ENCODE results near the gene ZFYVE9.
"Not testable (repeated sequence)": the region's sequence is repeated elsewhere in the genome, so short reads cannot be mapped to it uniquely, and the experiment has no call there.

ZFYVE9 gene

DNA sequence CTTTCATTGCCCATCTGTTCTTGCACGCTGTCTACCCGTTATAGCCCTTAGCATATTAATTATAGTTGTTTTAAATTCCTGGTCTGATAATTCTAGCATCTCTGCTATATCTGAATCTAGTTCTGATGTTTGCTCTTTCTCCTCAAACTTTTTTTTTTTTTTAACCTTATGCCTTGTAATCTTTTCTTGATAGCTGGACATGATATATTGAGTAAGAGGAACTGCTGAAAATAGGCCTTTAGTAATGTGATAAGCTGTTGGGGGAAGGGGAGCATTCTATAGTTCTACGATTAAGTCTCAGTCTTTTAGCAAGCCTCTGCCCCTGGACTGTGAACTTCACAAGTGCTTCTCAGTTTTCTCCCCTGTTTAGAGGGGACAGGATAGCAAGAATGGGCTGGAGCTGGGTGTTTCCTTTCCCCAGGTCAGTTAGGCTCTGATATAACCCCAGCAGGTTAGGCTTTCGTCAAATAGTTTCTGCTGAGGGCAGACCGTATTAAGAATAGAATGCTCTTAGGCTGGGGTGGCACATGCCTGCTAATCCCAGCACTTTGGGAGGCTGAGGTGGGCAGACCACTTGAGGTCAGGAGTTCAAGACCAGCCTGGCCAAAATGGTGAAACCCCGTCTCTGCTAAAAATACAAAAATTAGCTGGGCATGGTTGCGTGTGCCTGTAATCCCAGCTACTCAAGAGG lies 62.2 kb downstream of the ZFYVE9 start:
- no peaks in the 10 kb centered on the region for H3K9me3 ChIP-seq (replicated peaks; ENCODE audit: insufficient read depth, low read length)
- no peak overlapping the region for H2AFZ ChIP-seq (ENCODE audit: low read length)
- no peaks in the 10 kb centered on the region for H3K36me3 ChIP-seq (replicated peaks; ENCODE audit: insufficient read depth, low read length)
- no peak overlapping the region for H3K27ac ChIP-seq (ENCODE audit: low read length)
- TF ChIP-seq EZH2phosphoT487 (IDR thresholded peaks at IDR 0.05; ENCODE audit: low read length) = no peak
- no peak for TF ChIP-seq EZH2 (optimal IDR thresholded peaks at IDR 0.05; ENCODE audit: low read depth, low read length)
- TF ChIP-seq, protein P1, sequence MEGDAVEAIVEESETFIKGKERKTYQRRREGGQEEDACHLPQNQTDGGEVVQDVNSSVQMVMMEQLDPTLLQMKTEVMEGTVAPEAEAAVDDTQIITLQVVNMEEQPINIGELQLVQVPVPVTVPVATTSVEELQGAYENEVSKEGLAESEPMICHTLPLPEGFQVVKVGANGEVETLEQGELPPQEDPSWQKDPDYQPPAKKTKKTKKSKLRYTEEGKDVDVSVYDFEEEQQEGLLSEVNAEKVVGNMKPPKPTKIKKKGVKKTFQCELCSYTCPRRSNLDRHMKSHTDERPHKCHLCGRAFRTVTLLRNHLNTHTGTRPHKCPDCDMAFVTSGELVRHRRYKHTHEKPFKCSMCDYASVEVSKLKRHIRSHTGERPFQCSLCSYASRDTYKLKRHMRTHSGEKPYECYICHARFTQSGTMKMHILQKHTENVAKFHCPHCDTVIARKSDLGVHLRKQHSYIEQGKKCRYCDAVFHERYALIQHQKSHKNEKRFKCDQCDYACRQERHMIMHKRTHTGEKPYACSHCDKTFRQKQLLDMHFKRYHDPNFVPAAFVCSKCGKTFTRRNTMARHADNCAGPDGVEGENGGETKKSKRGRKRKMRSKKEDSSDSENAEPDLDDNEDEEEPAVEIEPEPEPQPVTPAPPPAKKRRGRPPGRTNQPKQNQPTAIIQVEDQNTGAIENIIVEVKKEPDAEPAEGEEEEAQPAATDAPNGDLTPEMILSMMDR (IDR thresholded peaks at IDR 0.05; ENCODE audit: low read length) = no peak
- H3K9me2 ChIP-seq (replicated peaks; ENCODE audit: insufficient read depth, low read length) = no peaks in the 10 kb centered on the region
- H3K4me1 ChIP-seq (ENCODE audit: low read length) = no peaks in the 10 kb centered on the region
- no peak overlapping the region for H3K4me3 ChIP-seq (ENCODE audit: low read length)
- no peak overlapping the region for H3K4me2 ChIP-seq (ENCODE audit: low read depth, low read length)
- no peaks in the 10 kb centered on the region for H3K79me2 ChIP-seq (ENCODE audit: low read length)
- no peak overlapping the region for H3K9ac ChIP-seq (ENCODE audit: low read length)
- H4K20me1 ChIP-seq (ENCODE audit: insufficient read depth, low read length) = no peaks in the 10 kb centered on the region
- DNase-seq = no peak
- no peaks in the 10 kb centered on the region for H3K27me3 ChIP-seq (replicated peaks; ENCODE audit: insufficient read depth, low read length)
- no peaks in the 10 kb centered on the region for H3F3A ChIP-seq (ENCODE audit: insufficient read depth, low read length)

DNA sequence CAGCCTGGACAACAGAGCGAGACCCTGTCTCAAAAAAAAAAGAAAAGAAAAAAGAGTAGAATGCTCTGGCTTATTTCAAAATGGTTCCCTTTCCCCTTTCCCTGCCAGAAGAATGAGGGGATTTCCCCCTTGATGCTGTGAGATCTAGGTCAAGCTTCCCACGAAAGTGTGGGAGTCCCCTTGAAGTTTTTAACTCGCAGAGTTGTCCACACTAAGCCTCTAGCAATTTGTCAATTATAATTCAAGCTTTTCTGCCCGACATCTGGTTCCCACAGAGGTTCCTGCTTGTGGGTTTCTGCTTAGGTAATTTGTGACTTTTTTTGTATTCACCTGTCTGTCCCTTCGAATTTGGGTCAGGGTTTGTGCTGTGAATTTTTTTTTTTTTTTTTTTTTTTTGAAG lies 62.8 kb downstream of the ZFYVE9 start:
- no peak overlapping the region for H3K4me2 ChIP-seq (ENCODE audit: low read depth, low read length)
- H3K36me3 ChIP-seq (replicated peaks; ENCODE audit: insufficient read depth, low read length) = no peaks in the 10 kb centered on the region

DNA sequence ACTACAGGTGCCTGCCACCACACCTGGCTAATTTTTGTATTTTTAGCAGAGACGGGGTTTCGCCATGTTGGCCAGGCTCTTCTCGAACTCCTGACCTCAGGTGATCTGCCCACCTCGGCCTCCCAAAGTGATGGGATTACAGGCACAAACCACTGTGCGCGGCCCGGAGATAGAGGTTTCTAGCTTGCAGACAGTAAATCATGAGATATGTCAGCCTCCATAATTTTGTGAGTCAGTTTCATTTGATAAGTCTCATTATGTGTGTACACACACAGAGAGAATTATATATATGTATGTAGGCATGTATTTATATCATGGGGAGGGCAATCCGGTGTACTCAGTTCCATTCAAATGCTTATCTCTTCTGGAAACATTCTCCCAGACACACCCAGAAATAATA lies 64.8 kb downstream of the ZFYVE9 start:
- not testable (repeated sequence) for H2AFZ ChIP-seq (ENCODE audit: low read length); H3K4me3 ChIP-seq (ENCODE audit: low read length); H3K27ac ChIP-seq (ENCODE audit: low read length); DNase-seq; H3K4me2 ChIP-seq (ENCODE audit: low read depth, low read length); H3F3A ChIP-seq (ENCODE audit: insufficient read depth, low read length); H3K36me3 ChIP-seq (replicated peaks; ENCODE audit: insufficient read depth, low read length); H3K79me2 ChIP-seq (ENCODE audit: low read length); H3K9ac ChIP-seq (ENCODE audit: low read length); H4K20me1 ChIP-seq (ENCODE audit: insufficient read depth, low read length); H3K27me3 ChIP-seq (replicated peaks; ENCODE audit: insufficient read depth, low read length); H3K4me1 ChIP-seq (ENCODE audit: low read length); H3K9me3 ChIP-seq (replicated peaks; ENCODE audit: insufficient read depth, low read length); H3K9me2 ChIP-seq (replicated peaks; ENCODE audit: insufficient read depth, low read length)

More for the DNA sequence above, 62.8 kb downstream of the ZFYVE9 start:
- H3F3A ChIP-seq (ENCODE audit: insufficient read depth, low read length) = no peaks in the 10 kb centered on the region
- no peak overlapping the region for H3K9ac ChIP-seq (ENCODE audit: low read length)
- H4K20me1 ChIP-seq (ENCODE audit: insufficient read depth, low read length) = no peaks in the 10 kb centered on the region
- H3K9me3 ChIP-seq (replicated peaks; ENCODE audit: insufficient read depth, low read length) = no peaks in the 10 kb centered on the region
- no peaks in the 10 kb centered on the region for H3K9me2 ChIP-seq (replicated peaks; ENCODE audit: insufficient read depth, low read length)
- H3K4me1 ChIP-seq (ENCODE audit: low read length) = no peaks in the 10 kb centered on the region
- H3K79me2 ChIP-seq (ENCODE audit: low read length) = no peaks in the 10 kb centered on the region
- no peak for DNase-seq
- H3K27ac ChIP-seq (ENCODE audit: low read length) = no peak overlapping the region
- no peaks in the 10 kb centered on the region for H3K27me3 ChIP-seq (replicated peaks; ENCODE audit: insufficient read depth, low read length)
- no peak overlapping the region for H2AFZ ChIP-seq (ENCODE audit: low read length)
- no peak for TF ChIP-seq EZH2 (optimal IDR thresholded peaks at IDR 0.05; ENCODE audit: low read depth, low read length)
- TF ChIP-seq, protein P1 (IDR thresholded peaks at IDR 0.05; ENCODE audit: low read length) = no peak
- no peak for TF ChIP-seq EZH2phosphoT487 (IDR thresholded peaks at IDR 0.05; ENCODE audit: low read length)
- H3K4me3 ChIP-seq (ENCODE audit: low read length) = no peak overlapping the region

DNA sequence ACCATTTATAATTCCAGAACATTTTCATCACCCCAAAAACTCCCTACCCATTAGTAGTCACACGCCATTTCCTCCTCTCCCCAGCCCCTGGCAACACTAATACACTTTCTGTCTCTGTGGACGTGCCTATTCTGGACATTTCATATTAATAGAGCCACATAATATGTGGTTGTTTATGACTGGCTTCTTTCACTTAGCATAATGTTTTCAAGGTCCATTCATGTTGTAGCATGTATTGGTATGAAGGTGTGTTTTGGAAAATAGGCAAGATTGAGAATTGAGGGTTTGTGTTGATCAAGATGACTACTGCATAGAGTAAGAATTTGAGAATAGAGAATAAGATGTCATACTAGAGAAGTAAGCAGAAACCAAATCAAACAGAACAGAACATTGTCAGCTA lies 67.5 kb downstream of the ZFYVE9 start:
- Histone ChIP-seq H3K36me3 (replicated peaks; ENCODE audit: insufficient read depth, low read length) (no peaks in the 10 kb centered on the region), H3K9me2 (replicated peaks; ENCODE audit: insufficient read depth, low read length) (no peaks in the 10 kb centered on the region), H3K4me2 (ENCODE audit: low read depth, low read length) (no peak overlapping the region), H3K27me3 (replicated peaks; ENCODE audit: insufficient read depth, low read length) (no peaks in the 10 kb centered on the region), H4K20me1 (ENCODE audit: insufficient read depth, low read length) (no peaks in the 10 kb centered on the region), H3K9me3 (replicated peaks; ENCODE audit: insufficient read depth, low read length) (no peaks in the 10 kb centered on the region), H3K9ac (ENCODE audit: low read length) (no peak overlapping the region), H3K4me3 (ENCODE audit: low read length) (no peak overlapping the region), H2AFZ (ENCODE audit: low read length) (no peak overlapping the region), H3F3A (ENCODE audit: insufficient read depth, low read length) (no peaks in the 10 kb centered on the region), H3K79me2 (ENCODE audit: low read length) (no peaks in the 10 kb centered on the region), H3K27ac (ENCODE audit: low read length) (no peak overlapping the region), H3K4me1 (ENCODE audit: low read length) (no peaks in the 10 kb centered on the region)
- TF ChIP-seq EZH2phosphoT487 (IDR thresholded peaks at IDR 0.05; ENCODE audit: low read length) (no peak), EZH2 (optimal IDR thresholded peaks at IDR 0.05; ENCODE audit: low read depth, low read length) (no peak)
- TF ChIP-seq, protein P1 (IDR thresholded peaks at IDR 0.05; ENCODE audit: low read length) = no peak
- DNase-seq = no peak

All from MM.1S (cell line).